HCT116 (cell line): ENCODE results near the gene ATRIP.

Experiments
- CTCF ChIP-seq, 3 experiments: fragments of 200-600 bp in 1 of 3; sonication (generic) in 1 of 3; IDR thresholded peaks in 2 of 3; conservative IDR thresholded peaks in 1 of 3; 2 replicates each; pipeline ENCODE4 v1.5.1; 2012 to 2017; ENCODE audit warnings: low read depth in 2 of 3, low read length in 2 of 3, antibody characterized with exemption in 1 of 3, borderline replicate concordance in 1 of 3, control low read depth in 1 of 3, mild to moderate bottlenecking in 1 of 3, mixed read lengths in 1 of 3, mixed run types in 1 of 3, moderate library complexity in 1 of 3; ENCODE audit not compliant: insufficient read depth in 1 of 3
- EGR1 ChIP-seq: IDR thresholded peaks from 2 replicates; pipeline ENCODE4 v1.6.1; 2012; ENCODE audit warnings: low read depth
- EZH2 ChIP-seq: fragments of 200-600 bp; sonication (generic); IDR thresholded peaks from 2 replicates; pipeline ENCODE4 v1.6.1; 2017; ENCODE audit warnings: antibody characterized with exemption, mixed run types
- POLR2A ChIP-seq: IDR thresholded peaks from 2 replicates; pipeline ENCODE4 v1.7.0; 2011; ENCODE audit warnings: borderline replicate concordance; ENCODE audit not compliant: insufficient read depth, insufficient read length; ENCODE audit errors: extremely low read depth
- POLR2AphosphoS5 ChIP-seq: IDR thresholded peaks from 2 replicates; pipeline ENCODE4 v1.6.1; 2011; ENCODE audit warnings: mild to moderate bottlenecking, low read depth, low read length, moderate library complexity
- REST ChIP-seq: IDR thresholded peaks from 2 replicates; pipeline ENCODE4 v1.6.1; 2012; ENCODE audit warnings: low read depth
- SP1 ChIP-seq: IDR thresholded peaks from 2 replicates; pipeline ENCODE4 v1.6.1; 2012; ENCODE audit warnings: low read depth
- SRF ChIP-seq: IDR thresholded peaks from 2 replicates; pipeline ENCODE4 v1.6.1; 2012; ENCODE audit warnings: low read depth
- YY1 ChIP-seq: IDR thresholded peaks from 2 replicates; pipeline ENCODE4 v1.6.1; 2011; ENCODE audit warnings: low read length, low read depth, moderate library complexity, mild to moderate bottlenecking; ENCODE audit not compliant: insufficient replicate concordance; ENCODE audit errors: extremely low read depth
- ZNF274 ChIP-seq: fragments of 200-500 bp; sonication (Bioruptor generic); IDR thresholded peaks from 2 replicates; pipeline ENCODE4 v1.6.1; 2014; ENCODE audit warnings: mild to moderate bottlenecking, low read depth, low read length, inconsistent platforms
- TF ChIP-seq, protein P1 (sequence below): IDR thresholded peaks from 2 replicates; pipeline ENCODE4 v1.6.1; 2012
- TF ChIP-seq, protein P2 (sequence below): IDR thresholded peaks from 2 replicates; pipeline ENCODE4 v1.6.1; 2011; ENCODE audit warnings: mild to moderate bottlenecking, low read length, moderate library complexity; ENCODE audit not compliant: insufficient replicate concordance; ENCODE audit errors: extremely low read depth

DNA sequence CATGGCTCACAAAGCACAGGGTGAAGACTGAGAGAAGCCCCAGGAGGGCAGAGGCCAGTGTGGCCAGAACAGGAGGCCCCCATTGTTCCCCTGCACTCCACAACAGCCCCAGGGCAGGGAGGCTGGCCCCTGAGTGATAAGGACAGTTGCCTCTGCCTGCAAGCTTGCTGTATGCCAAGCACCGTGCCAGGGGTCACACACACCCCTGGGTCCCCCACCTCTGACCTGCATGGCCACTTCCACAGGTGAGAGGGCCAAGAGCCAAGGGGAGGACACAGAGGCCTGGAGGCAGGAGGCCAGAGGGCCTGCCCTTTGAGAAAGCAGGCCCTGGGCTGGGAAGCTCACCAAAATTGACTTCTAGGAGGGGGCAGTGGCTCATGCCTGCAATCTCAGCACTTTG is 23.7 kb downstream of the ATRIP start:
- TF ChIP-seq CTCF (IDR thresholded peaks at IDR 0.05 in 2 of 3, conservative IDR thresholded peaks at IDR 0.05 in 1 of 3; ENCODE audit: borderline replicate concordance in 1 of 3, insufficient read depth in 1 of 3, low read depth in 2 of 3, low read length in 2 of 3) (no peak), POLR2A (no peak), EZH2 (no peak), POLR2AphosphoS5 (no peak), REST (no peak), EGR1 (no peak), SP1 (no peak), YY1 (no peak), ZNF274 (no peak), SRF (no peak)
- TF ChIP-seq, protein P1, sequence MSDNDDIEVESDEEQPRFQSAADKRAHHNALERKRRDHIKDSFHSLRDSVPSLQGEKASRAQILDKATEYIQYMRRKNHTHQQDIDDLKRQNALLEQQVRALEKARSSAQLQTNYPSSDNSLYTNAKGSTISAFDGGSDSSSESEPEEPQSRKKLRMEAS: no peak
- TF ChIP-seq, protein P2, sequence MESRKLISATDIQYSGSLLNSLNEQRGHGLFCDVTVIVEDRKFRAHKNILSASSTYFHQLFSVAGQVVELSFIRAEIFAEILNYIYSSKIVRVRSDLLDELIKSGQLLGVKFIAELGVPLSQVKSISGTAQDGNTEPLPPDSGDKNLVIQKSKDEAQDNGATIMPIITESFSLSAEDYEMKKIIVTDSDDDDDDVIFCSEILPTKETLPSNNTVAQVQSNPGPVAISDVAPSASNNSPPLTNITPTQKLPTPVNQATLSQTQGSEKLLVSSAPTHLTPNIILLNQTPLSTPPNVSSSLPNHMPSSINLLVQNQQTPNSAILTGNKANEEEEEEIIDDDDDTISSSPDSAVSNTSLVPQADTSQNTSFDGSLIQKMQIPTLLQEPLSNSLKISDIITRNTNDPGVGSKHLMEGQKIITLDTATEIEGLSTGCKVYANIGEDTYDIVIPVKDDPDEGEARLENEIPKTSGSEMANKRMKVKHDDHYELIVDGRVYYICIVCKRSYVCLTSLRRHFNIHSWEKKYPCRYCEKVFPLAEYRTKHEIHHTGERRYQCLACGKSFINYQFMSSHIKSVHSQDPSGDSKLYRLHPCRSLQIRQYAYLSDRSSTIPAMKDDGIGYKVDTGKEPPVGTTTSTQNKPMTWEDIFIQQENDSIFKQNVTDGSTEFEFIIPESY: no peak
